Tibial nerve (tissue), 4 donors: ENCODE data around the gene RHOH. TPM values are rescaled to one million over a fixed set of nuclear protein-coding genes. Genes with fewer than 3 reads are reported as not detected.
"Not testable (repeated sequence)": the region's sequence is repeated elsewhere in the genome, so short reads cannot be mapped to it uniquely, and the experiment has no call there.

ENCODE experiments used
- DNase-seq, 2 donors: peaks; one replicate each; pipeline ENCODE4 v3.0.0-alpha.2; 2019; ENCODE audit warnings: low spot score in 2 of 2
- H3K27ac ChIP-seq, 4 donors: fragments of 200-600 bp; sonication (generic) in 3 of 4; one replicate each; pipeline ENCODE4 v1.5.1; 2017 to 2019; ENCODE audit warnings: mild to moderate bottlenecking in 1 of 4
- H3K27me3 ChIP-seq, 2 donors: fragments of 200-600 bp; sonication (generic) in 1 of 2; one replicate each; pipeline versions ENCODE4 v1.5.1 to v1.6.0; 2017 to 2019
- H3K36me3 ChIP-seq, 3 donors: fragments of 200-600 bp; sonication (generic); one replicate each; pipeline ENCODE4 v1.5.1; 2018 to 2019
- H3K4me1 ChIP-seq, 4 donors: fragments of 200-600 bp; sonication (generic) in 3 of 4; one replicate each; pipeline ENCODE4 v1.5.1; 2017 to 2019
- H3K4me3 ChIP-seq, 4 donors: fragments of 200-600 bp; sonication (generic) in 3 of 4; one replicate each; pipeline ENCODE4 v1.5.1; 2017 to 2019; ENCODE audit warnings: mild to moderate bottlenecking in 1 of 4, moderate library complexity in 1 of 4
- H3K9me3 ChIP-seq, 4 donors: fragments of 200-600 bp; sonication (generic) in 3 of 4; one replicate each; pipeline ENCODE4 v1.5.1; 2017 to 2019
- CTCF ChIP-seq, 5 experiments: fragments of 200-600 bp in 3 of 5; fragments of 450-650 bp in 2 of 5; sonication (generic) in 3 of 5; IDR thresholded peaks; one replicate each; pipeline ENCODE4 v1.5.1; 2016 to 2019; ENCODE audit warnings: antibody characterized with exemption in 5 of 5, mild to moderate bottlenecking in 3 of 5, moderate library complexity in 2 of 5
- EP300 ChIP-seq, 2 donors: sonication (generic); formaldehyde crosslinking; IDR thresholded peaks; one replicate each; pipeline ENCODE4 v1.6.1; 2017; ENCODE audit warnings: antibody characterized with exemption in 2 of 2, mild to moderate bottlenecking in 1 of 2
- POLR2A ChIP-seq, 2 donors: fragments of 450-650 bp; IDR thresholded peaks; one replicate each; pipeline ENCODE4 v1.6.1; 2017; ENCODE audit warnings: antibody characterized with exemption in 2 of 2, mild to moderate bottlenecking in 2 of 2, moderate library complexity in 2 of 2
- WGBS, 2 donors: methylation state at CpG; one replicate each; pipeline ENCODE4 v1.1.5; 2018; 5-methylcytosine and 5-hydroxymethylcytosine counted together
- total RNA-seq, 4 donors: library from RNA; depleted of rRNA; stranded (reverse); fragments of >200 nt; gene quantifications; one replicate each; pipeline ENCODE4 v1.1.0, GENCODE V29; 2016

RHOH gene
- total RNA-seq, 4 donors from 2014 or later: 0.30 to 2.2 (median 1.0) TPM

DNA sequence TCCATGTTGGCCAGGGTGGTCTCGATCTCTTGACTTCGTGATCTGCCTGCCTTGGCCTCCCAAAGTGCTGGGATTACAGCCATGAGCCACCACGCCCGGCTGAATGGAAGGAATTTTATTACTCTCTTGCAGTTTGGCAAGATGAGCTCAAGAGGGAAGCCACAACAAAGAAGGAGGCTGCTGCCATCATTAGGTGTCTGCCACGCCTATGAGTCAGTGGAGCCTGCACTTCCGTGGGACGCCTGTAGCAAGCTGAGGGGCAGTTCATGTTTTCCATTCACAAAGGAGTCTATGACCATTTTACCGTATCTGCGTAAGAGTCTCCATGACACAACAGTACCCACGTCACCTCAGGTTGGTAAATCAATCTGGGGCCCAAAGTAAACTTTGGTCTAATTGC is 87.1 kb downstream of the RHOH start:
- WGBS, 2 donors: 75 to 78% methylated on average over 10 of the region's 10 CpGs
- H3K27ac ChIP-seq: no peak overlapping the region
- no peaks in the 10 kb centered on the region for H3K4me1 ChIP-seq
- H3K9me3 ChIP-seq: no peaks in the 10 kb centered on the region
- TF ChIP-seq CTCF (IDR thresholded peaks at IDR 0.05) (no peak), POLR2A (IDR thresholded peaks at IDR 0.05) (no peak), EP300 (IDR thresholded peaks at IDR 0.05) (no peak)
- DNase-seq: no peak
- H3K4me3 ChIP-seq: no peak overlapping the region
- no peaks in the 10 kb centered on the region for H3K27me3 ChIP-seq
- H3K36me3 ChIP-seq: no peaks in the 10 kb centered on the region

- Histone ChIP-seq H3K4me3 (no peak overlapping the region), H3K36me3 (no peaks in the 10 kb centered on the region), H3K27ac (no peak overlapping the region), H3K9me3 (no peaks in the 10 kb centered on the region), H3K27me3 (no peaks in the 10 kb centered on the region), H3K4me1 (no peaks in the 10 kb centered on the region)
- TF ChIP-seq EP300 (IDR thresholded peaks at IDR 0.05): no peak
- WGBS, 2 donors: 62 to 73% methylated on average over 5 of the region's 5 CpGs
- no peak for DNase-seq
These were observed 88.9 kb downstream of the RHOH start for GRCh38 chr4:40285692-40286091.

- H3K9me3 ChIP-seq: no peaks in the 10 kb centered on the region
- no peak for DNase-seq
- TF ChIP-seq EP300 (IDR thresholded peaks at IDR 0.05): no peak
- no peak for TF ChIP-seq CTCF (IDR thresholded peaks at IDR 0.05)
- H3K4me3 ChIP-seq: no peak overlapping the region
- no peak overlapping the region for H3K27ac ChIP-seq
- H3K27me3 ChIP-seq: no peaks in the 10 kb centered on the region
- H3K4me1 ChIP-seq: no peaks in the 10 kb centered on the region
- 81 to 84% methylated on average over 8 of the region's 8 CpGs for WGBS, 2 donors
- no peaks in the 10 kb centered on the region for H3K36me3 ChIP-seq
These were observed 91.7 kb downstream of the RHOH start for GRCh38 chr4:40288566-40288965.

GRCh38 chr4:40289366-40290188 is 92.7 kb downstream of the RHOH start:
- DNase-seq: no peak
- TF ChIP-seq CTCF (IDR thresholded peaks at IDR 0.05) (no peak), EP300 (IDR thresholded peaks at IDR 0.05) (no peak), POLR2A (IDR thresholded peaks at IDR 0.05) (no peak)
- H3K27me3 ChIP-seq: no peaks in the 10 kb centered on the region
- WGBS, 2 donors: 56 to 64% methylated on average over 7 of the region's 7 CpGs
- H3K36me3 ChIP-seq: no peaks in the 10 kb centered on the region
- H3K9me3 ChIP-seq: no peaks in the 10 kb centered on the region
- H3K4me1 ChIP-seq: no peaks in the 10 kb centered on the region
- H3K4me3 ChIP-seq: no peak overlapping the region
- no peak overlapping the region for H3K27ac ChIP-seq

GRCh38 chr4:40290611-40291186 is 93.9 kb downstream of the RHOH start:
- DNase-seq, H3K4me3 ChIP-seq, H3K27ac ChIP-seq, H3K36me3 ChIP-seq, H3K27me3 ChIP-seq, H3K9me3 ChIP-seq, H3K4me1 ChIP-seq: not testable (repeated sequence)
- WGBS, 2 donors: 71 to 75% methylated on average over 2 of the region's 2 CpGs

DNA sequence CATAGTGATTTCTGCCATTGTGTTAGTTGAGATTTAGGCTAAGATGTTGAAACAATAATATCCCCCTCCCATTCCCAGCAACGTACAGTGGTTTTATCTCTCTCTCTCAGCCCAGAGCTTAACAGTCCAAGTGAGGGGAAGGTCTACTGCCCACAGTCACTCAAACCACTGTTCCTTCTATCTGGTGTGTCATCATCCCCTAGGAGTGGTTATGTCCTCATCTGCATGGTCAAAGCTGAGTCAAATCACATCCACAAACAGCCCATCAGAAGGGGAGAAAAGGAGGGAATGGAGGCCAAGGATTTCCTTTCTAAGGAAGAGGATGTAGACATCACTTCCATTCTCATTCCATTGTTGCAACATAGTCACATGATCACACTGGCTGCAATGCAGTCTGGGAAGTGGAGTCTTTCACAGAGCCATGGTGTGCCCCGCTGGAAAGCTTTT is 95.5 kb downstream of the RHOH start:
- Histone ChIP-seq H3K27ac (no peak overlapping the region), H3K4me3 (no peak overlapping the region), H3K36me3 (no peaks in the 10 kb centered on the region), H3K27me3 (no peaks in the 10 kb centered on the region), H3K9me3 (no peaks in the 10 kb centered on the region), H3K4me1 (no peaks in the 10 kb centered on the region)
- no peak for DNase-seq
- TF ChIP-seq CTCF (IDR thresholded peaks at IDR 0.05): no peak
- no peak for TF ChIP-seq EP300 (IDR thresholded peaks at IDR 0.05)
- no peak for TF ChIP-seq POLR2A (IDR thresholded peaks at IDR 0.05)
- 76 to 84% methylated on average over 2 of the region's 2 CpGs for WGBS, 2 donors
